Fibroblast of the aortic adventitia (primary cell): ENCODE results near the gene KIR3DL1. TPM values are rescaled to one million over a fixed set of nuclear protein-coding genes. Genes with fewer than 3 reads are reported as not detected.

Experiments used
- DNase-seq: peaks from one replicate; pipeline ENCODE4 v3.0.0-alpha.2; 2010; ENCODE audit warnings: low read depth
- H3K4me3 ChIP-seq: 2 replicates; pipeline ENCODE4 v1.5.1; 2011; ENCODE audit warnings: low read depth, mild to moderate bottlenecking, control low read depth, low read length, moderate library complexity
- CTCF ChIP-seq: IDR thresholded peaks from 2 replicates; pipeline ENCODE4 v1.5.1; 2011; ENCODE audit warnings: mild to moderate bottlenecking, low read length, control low read depth, inconsistent platforms; ENCODE audit not compliant: insufficient read depth
- total RNA-seq: library from RNA; depleted of rRNA; stranded (reverse); fragments of >200 nt; gene quantifications from 2 replicates; pipeline ENCODE4 v1.2.3, GENCODE V29; 2012; ENCODE audit warnings: low replicate concordance

Gene KIR3DL1
- total RNA-seq, 1 donor, result not detected

GRCh38 chr19:54791476-54791875 lies 24.8 kb upstream of the KIR3DL1 start:
- H3K4me3 ChIP-seq, result no peak overlapping the region
- no peak for DNase-seq
- TF ChIP-seq CTCF, result no peak

- H3K4me3 ChIP-seq, result no peak overlapping the region
- no peak for TF ChIP-seq CTCF
- no peak for DNase-seq
These were observed 23.5 kb upstream of the KIR3DL1 start for GRCh38 chr19:54792814-54793213.

- no peak for TF ChIP-seq CTCF
- no peak overlapping the region for H3K4me3 ChIP-seq
- no peak for DNase-seq
These were observed 20.5 kb upstream of the KIR3DL1 start for GRCh38 chr19:54795758-54796157.

GRCh38 chr19:54803410-54803809 lies 12.9 kb upstream of the KIR3DL1 start, which contains the start of gene KIR2DL4:
Gene KIR2DL4, plus strand, starts transcription at chr19:54803610. Its CDS starts 42 bp downstream, at chr19:54803652.
- no peak for DNase-seq
- H3K4me3 ChIP-seq, result no peak within 1 kb of the TSS
- TF ChIP-seq CTCF, result no peak

GRCh38 chr19:54804101-54804500 lies 12.2 kb upstream of the KIR3DL1 start:
- DNase-seq, result no peak
- TF ChIP-seq CTCF, result no peak
- no peak overlapping the region for H3K4me3 ChIP-seq

- TF ChIP-seq CTCF, result no peak
- no peak overlapping the region for H3K4me3 ChIP-seq
- DNase-seq, result no peak
These were observed 11.7 kb upstream of the KIR3DL1 start for GRCh38 chr19:54804571-54804970.
